ENCODE results near the gene ACOX1. TPM values are rescaled to one million over a fixed set of nuclear protein-coding genes. Genes with fewer than 3 reads are reported as not detected.

The ACOX1 gene
- total RNA-seq (2022; extraction: Qiagen RNA extraction): 13.5 to 18.0 TPM (median 15.8 TPM) in 5 replicates

GRCh38 chr17:75978938-75979704 lies at the start of gene ACOX1, which contains the start of gene TEN1:
TSS of gene ACOX1 (minus strand) at chr17:75979166. CDS start at chr17:75979073, 93 bp downstream.
TSS of gene TEN1 (plus strand) at chr17:75979240. CDS start at chr17:75986193, 6,953 bp downstream.

DNA sequence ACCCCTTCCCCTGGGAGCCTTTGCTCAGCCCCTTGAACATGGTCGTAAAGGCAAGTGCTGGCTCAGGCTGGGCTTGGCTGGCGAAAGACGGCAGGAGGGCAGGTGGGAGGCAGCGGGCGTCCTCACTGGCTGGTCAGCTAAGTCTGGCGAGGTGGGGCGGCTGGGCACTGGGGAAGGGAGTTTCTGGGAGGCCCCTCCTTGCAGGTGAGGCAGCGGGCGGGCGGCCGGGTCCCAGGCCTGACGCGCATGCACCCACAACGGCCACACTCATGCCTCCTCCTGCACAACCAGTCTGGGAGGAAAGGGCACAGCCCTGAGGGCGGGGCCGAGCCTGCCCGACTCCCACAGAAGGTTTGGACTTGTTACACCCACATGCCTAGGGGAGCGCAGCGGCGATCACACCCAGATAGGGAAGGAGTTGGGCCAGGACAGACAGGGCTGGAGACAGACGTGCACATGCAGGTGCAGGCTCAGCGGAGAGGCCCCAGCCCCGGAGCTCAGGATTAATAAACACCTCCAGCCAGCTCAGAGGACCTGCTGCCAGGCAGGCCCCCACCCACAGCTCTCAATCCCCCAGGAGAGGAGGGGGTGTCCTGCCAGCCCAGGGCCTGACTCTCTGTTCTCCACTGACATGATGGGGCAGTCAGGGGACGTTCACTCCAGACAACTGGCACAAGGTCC lies 48.3 kb upstream of the ACOX1 start, which contains the start of gene EVPL:
Gene EVPL, minus strand, starts transcription at position 148 of the 681 bp plus-strand sequence. Its CDS starts 108 bp downstream, at position 40.

GRCh38 chr17:76000755-76001521 lies 22.0 kb upstream of the ACOX1 start, which contains the start of gene CDK3:
TSS of gene CDK3 (plus strand) at chr17:76000855. CDS start at chr17:76001426, 571 bp downstream.

DNA sequence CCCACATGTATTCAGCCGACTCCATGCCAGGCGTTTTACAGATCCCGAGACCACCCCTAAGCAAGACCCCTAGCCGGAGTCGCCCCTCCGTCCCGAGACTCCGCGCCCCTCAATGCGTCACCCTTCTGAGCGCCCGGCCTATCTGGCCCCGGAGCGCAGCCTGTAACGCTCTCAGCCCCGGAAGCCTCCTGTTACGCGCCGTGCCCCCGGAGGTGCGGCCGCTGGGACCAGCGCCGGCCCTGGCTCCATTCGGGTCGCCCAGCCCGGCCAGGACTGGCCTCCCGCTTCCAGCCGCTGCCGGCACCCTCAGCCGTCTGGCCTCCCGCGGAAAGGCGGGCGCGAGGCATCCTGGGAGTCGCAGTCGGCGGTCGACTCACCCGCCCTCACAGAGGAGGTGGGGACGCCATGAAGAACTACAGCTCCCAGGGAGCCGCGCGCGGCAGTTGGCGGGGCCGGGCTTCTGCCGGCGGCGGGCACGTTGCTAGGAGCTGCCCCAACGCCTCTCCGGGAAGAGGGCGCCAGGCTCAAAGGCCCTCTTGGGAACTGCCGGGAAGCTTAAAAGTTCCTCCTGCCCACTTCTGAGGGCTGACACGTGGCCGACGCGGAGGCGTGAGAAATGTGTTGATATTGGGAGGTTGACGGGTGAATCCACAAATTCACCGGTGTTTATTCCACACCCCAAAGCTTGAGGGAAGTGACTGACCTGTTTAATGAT lies 38.1 kb downstream of the ACOX1 start, which contains the start of gene FBF1:
Gene FBF1, minus strand, starts transcription at position 316 of the 715 bp plus-strand sequence. CDS start 2,893 bp downstream, outside the sequence.

DNA sequence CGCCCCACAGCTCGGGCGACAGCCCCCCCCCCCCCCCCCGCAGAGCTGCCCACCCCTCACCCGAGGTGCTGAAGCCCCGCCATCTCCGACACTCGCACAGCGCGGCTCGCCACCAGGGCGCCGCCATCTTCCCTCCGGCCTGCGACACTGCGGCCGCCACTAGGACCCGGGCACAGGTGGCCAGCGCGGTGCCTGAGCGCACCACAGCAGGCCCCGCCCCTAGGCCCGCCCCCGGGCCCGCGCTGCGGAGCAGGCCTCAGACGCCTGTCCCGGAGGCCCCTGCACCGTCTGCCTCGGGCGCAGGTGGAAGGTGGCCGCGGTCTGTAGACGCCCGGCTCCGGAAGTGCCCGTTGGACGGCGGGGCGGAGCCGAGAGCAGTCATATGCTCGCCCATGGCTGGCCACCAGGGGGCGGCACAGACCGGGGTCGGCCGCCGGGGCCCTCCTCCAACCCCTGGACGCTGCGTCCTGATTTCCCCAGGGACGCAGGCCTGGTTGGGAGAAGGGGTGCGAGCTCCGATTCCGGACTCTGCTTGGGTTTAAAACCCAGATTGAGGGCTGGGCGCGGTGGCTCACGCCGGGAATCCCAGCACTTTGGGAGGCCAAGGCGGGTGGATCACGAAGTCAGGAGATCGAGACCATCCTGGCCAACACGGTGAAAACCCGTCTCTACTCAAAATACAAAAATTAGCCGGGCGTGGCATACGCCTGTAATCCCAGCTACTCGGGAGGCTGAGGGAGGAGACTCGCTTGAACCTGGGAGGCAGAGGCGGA lies 74.0 kb downstream of the ACOX1 start, which contains the start of gene MRPL38:
Gene MRPL38, minus strand, starts transcription at position 136 of the 773 bp plus-strand sequence. Its CDS starts 9 bp downstream, at position 127.

DNA sequence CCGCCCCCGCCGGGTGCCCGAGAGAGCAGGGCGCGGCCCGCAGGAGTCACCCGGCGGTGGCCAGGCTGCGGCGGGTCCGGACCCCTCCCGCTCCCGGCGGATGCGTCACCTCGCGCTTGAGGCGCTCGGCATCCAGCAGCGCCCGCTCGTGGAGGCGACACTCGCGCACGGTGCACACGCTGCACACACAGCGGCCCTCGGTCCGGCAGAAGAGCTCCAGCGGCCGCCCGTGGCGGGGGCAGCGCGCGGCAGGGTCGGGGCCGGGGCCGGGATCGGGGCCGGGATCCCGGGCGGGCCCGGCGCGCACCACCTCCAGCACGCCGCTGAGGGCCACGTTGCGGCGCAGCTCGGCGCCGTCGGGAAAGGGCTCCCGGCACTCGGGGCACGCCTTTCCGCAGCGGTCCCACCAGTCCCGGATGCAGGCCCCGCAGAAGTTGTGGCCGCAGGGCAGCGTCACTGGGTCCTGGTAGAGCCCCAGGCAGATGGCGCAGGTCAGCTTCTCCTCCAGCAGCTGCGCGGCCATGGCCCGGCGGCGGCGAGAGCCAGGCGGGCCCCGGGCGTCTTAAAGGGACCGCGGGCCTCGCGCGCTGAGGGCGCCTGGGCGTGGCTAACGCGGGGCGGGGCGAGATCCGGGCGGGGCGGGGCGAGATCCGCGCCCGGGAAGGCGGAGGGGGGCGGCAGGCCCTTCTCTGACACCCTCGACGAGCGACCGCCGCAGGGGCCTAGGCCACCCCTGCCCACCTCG lies 82.4 kb downstream of the ACOX1 start, which contains the start of gene TRIM65:
Gene TRIM65, minus strand, starts transcription at position 537 of the 745 bp plus-strand sequence. Its CDS starts 14 bp downstream, at position 523.

Other genes with a start within 250 kb of the ACOX1 start
- gene GALK1, start 214.0 kb downstream of the ACOX1 start, total RNA-seq (2022; extraction: Qiagen RNA extraction): 46.3 to 80.1 TPM (median 72.6 TPM) in 5 replicates
- gene UNK, start 194.4 kb downstream of the ACOX1 start, total RNA-seq (2022; extraction: Qiagen RNA extraction): 25.1 to 31.3 TPM (median 29.8 TPM) in 5 replicates
- 4.5 to 5.2 TPM (median 5.0 TPM) in 5 replicates for gene UNC13D, start 134.8 kb downstream of the ACOX1 start, total RNA-seq (2022; extraction: Qiagen RNA extraction)
- gene WBP2, start 123.8 kb downstream of the ACOX1 start, total RNA-seq (2022; extraction: Qiagen RNA extraction): 90.8 to 108 TPM (median 95.9 TPM) in 5 replicates
- 104 to 187 TPM (median 156 TPM) in 5 replicates for gene TRIM47, start 100.6 kb downstream of the ACOX1 start, total RNA-seq (2022; extraction: Qiagen RNA extraction)
- gene TRIM65, start 82.2 kb downstream of the ACOX1 start, total RNA-seq (2022; extraction: Qiagen RNA extraction): 28.5 to 44.5 TPM (median 38.4 TPM) in 5 replicates
- gene MRPL38, start 74.3 kb downstream of the ACOX1 start, total RNA-seq (2022; extraction: Qiagen RNA extraction): 89.3 to 135 TPM (median 123 TPM) in 5 replicates
- 5.3 to 10.9 TPM (median 9.6 TPM) in 5 replicates for gene FBF1, start 38.1 kb downstream of the ACOX1 start, total RNA-seq (2022; extraction: Qiagen RNA extraction)
- gene TEN1, start 74 bp upstream of the ACOX1 start, total RNA-seq (2022; extraction: Qiagen RNA extraction): 20.9 to 27.4 TPM (median 26.0 TPM) in 5 replicates
- gene CDK3, start 21.7 kb upstream of the ACOX1 start, total RNA-seq (2022; extraction: Qiagen RNA extraction): 3.0 to 5.5 TPM (median 5.4 TPM) in 5 replicates
- 12.0 to 19.5 TPM (median 18.2 TPM) in 5 replicates for gene EVPL, start 48.1 kb upstream of the ACOX1 start, total RNA-seq (2022; extraction: Qiagen RNA extraction)
- 80.7 to 88.7 TPM (median 82.3 TPM) in 5 replicates for gene SRP68, start 93.4 kb upstream of the ACOX1 start, total RNA-seq (2022; extraction: Qiagen RNA extraction)
- gene GALR2, start 95.6 kb upstream of the ACOX1 start, total RNA-seq (2022; extraction: Qiagen RNA extraction): 0.53 to 2.2 TPM (median 1.5 TPM) in 5 replicates
- gene ZACN, start 100.0 kb upstream of the ACOX1 start, total RNA-seq (2022; extraction: Qiagen RNA extraction): 0.16 to 0.35 TPM (median 0.29 TPM) in 5 replicates
- 55.3 to 69.2 TPM (median 63.5 TPM) in 5 replicates for gene EXOC7, start 124.6 kb upstream of the ACOX1 start, total RNA-seq (2022; extraction: Qiagen RNA extraction)
- 0.21 to 0.50 TPM (median 0.40 TPM) in 5 replicates for gene FOXJ1, start 162.1 kb upstream of the ACOX1 start, total RNA-seq (2022; extraction: Qiagen RNA extraction)